ENCODE measurements around the gene SPINDOC. TPM values are rescaled to one million over a fixed set of nuclear protein-coding genes. Genes with fewer than 3 reads are reported as not detected.
A peak's percentile ranks its signal among the peaks of the same experiment; 100 is the strongest.
"Not testable (repeated sequence)": the region's sequence is repeated elsewhere in the genome, so short reads cannot be mapped to it uniquely, and the experiment has no call there.

Gene SPINDOC
- total RNA-seq, 2 donors from 2014 or later = 13.3 to 13.5 TPM

DNA sequence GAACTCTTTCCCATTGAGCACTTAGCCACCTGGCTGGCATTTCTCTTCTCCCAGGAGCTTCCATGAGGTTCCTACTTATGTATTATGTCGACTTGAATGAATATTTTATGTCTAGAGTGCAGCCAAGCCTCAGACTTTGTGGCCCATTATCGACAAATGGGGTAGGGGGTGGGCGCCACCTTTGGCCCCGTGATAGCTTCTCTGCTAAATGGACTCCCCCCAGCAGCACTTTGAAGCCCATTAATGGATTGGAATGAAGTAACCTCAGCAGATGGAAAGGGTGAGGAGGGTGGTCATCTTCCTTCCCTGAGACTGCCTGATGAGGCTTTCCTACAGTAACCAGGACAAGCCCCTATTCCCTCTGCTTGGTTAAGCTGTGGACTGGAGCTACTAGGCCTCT is 31.6 kb downstream of the SPINDOC start:
- no peak for ATAC-seq
- intact Hi-C loops (cut with DNase I) = loop anchor here in 1 of 2 donors (10.0 kb wide), 1 partner anchor 50 kb away; no protein-coding TSS in a partner anchor
- DNase-seq = no peak

GRCh38 chr11:63845303-63845702 is 32.0 kb downstream of the SPINDOC start:
- peak in 1 of 2 donors; percentile 80 for ATAC-seq
- no peak for DNase-seq
- intact Hi-C loops (cut with DNase I) = loop anchor here in 1 of 2 donors (10.0 kb wide), 1 partner anchor 49 kb away; no protein-coding TSS in a partner anchor

GRCh38 chr11:63845911-63846310 is 32.7 kb downstream of the SPINDOC start:
- no peak for DNase-seq
- intact Hi-C loops (cut with DNase I) = loop anchor here in 1 of 2 donors (10.0 kb wide), 1 partner anchor 49 kb away; no protein-coding TSS in a partner anchor
- ATAC-seq = no peak

DNA sequence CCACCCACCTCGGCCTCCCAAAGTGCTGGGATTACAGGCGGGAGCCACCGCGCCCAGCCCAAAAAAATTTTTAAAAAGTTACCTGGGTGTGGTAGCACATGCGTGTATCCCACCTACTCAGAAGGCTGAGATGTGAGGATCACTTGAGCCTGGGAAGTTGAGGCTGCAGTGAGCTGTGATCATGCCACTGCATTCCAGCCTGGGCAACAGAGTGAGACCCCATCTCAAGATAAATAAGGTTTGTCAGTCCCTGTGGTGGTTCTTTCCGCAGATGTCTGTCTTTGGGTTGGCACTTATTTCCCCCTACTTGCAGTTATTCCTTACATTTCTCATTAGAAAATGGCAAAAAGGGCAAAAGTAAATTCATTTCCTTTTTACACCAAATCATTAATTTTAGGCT is 33.6 kb downstream of the SPINDOC start:
- no peak for ATAC-seq
- intact Hi-C loops (cut with DNase I) = loop anchor here in 1 of 2 donors (10.0 kb wide), 1 partner anchor 48 kb away; no protein-coding TSS in a partner anchor

GRCh38 chr11:63847363-63847762 is 34.1 kb downstream of the SPINDOC start:
- ATAC-seq (no peak), DNase-seq (no peak)
- intact Hi-C loops (cut with DNase I) = loop anchor here in 1 of 2 donors (10.0 kb wide), 1 partner anchor 47 kb away; no protein-coding TSS in a partner anchor

More for the DNA sequence above, 33.6 kb downstream of the SPINDOC start:
- DNase-seq = no peak

DNA sequence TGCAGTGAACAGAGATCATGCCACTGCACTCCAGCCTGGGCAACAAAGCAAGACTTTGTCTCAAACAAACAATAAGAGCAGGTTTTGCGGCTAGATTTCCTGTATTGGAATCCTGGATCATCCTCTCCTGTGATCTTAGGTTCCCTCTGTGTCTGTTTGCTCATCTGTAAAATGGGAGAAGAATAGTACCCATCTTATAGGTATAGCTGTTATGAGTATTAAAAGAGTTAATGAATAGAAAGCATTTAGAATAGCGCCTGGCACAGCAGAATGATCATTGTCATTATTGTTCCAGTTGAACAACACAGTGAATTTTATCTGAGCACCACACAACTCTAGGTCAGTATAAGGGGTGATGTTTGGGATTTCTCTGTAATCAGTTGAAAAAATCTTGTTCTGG is 36.4 kb downstream of the SPINDOC start:
- no peak for DNase-seq
- intact Hi-C loops (cut with DNase I) = loop anchor here in 1 of 2 donors (10.0 kb wide), 1 partner anchor 45 kb away; no protein-coding TSS in a partner anchor
- no peak for ATAC-seq

DNA sequence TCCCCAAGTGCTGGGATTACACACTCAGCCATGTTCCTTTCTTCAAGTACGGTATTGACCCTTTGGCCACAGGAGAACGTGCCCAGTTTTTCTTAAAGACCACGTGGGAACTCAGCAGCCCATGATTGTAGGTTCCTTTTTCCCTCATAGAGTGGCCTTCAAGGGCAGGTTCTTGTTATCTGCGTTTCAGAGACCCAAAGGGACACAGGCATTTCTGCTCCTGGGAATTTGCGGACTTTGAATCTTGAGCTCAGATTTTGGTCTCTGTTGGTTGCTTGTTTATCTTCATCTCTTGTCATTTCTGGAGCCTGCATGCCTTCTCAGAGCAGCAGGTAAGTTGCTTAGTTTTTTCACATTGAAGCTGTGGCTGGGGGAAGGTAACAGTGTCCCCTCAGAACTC is 37.7 kb downstream of the SPINDOC start:
- no peak for DNase-seq

DNA sequence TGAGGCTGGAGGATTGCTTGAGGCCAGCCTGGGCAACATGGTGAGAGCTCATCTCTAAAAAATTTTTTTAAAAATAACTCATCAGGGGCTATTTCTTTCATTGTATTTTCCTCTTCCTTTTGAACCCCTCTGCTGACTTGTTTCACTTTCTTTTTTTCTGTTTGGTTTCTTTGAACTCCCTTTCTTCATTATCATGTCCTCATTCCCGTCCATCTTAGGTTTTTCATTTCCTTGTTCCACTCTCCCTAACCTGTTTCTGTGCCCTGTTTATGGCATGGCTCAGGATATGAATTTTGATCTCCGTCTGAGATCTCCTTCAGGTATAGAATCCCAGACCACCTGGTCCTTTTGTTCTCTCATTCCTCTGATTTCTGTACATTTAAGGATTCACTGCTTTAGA is 38.1 kb downstream of the SPINDOC start:
- DNase-seq = no peak
- ATAC-seq = no peak
- intact Hi-C loops (cut with DNase I) = no loop called here

More for the DNA sequence above, 37.7 kb downstream of the SPINDOC start:
- no peak for ATAC-seq
- intact Hi-C loops (cut with DNase I) = no loop called here

GRCh38 chr11:63853476-63853875 is 40.2 kb downstream of the SPINDOC start:
- ATAC-seq (no peak), DNase-seq (no peak)
- intact Hi-C loops (cut with DNase I) = no loop called here

- ATAC-seq (no peak), DNase-seq (no peak)
- intact Hi-C loops (cut with DNase I) = no loop called here
Measured at GRCh38 chr11:63854696-63855095, 41.4 kb downstream of the SPINDOC start.

DNA sequence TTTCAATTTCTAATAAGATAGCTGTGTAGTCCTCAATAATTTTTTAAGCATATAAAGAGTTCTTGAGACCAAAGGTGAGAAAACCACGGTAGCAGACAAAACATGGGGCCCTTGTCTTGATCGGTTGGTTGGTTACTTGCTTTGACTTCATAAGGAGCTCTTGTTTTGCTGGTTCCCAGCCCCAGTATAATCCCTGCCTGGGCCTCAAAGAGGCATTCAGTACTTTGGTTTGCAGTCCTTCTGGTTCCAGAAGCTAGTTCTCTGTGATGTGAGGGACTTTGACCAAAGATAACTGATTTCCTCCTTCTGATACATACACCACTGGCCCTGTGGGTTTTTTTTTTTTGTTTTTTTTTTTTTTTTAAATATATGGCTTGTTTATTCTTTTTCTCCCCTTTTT is 42.7 kb downstream of the SPINDOC start:
- DNase-seq = no peak
- ATAC-seq = no peak
- intact Hi-C loops (cut with DNase I) = no loop called here

DNA sequence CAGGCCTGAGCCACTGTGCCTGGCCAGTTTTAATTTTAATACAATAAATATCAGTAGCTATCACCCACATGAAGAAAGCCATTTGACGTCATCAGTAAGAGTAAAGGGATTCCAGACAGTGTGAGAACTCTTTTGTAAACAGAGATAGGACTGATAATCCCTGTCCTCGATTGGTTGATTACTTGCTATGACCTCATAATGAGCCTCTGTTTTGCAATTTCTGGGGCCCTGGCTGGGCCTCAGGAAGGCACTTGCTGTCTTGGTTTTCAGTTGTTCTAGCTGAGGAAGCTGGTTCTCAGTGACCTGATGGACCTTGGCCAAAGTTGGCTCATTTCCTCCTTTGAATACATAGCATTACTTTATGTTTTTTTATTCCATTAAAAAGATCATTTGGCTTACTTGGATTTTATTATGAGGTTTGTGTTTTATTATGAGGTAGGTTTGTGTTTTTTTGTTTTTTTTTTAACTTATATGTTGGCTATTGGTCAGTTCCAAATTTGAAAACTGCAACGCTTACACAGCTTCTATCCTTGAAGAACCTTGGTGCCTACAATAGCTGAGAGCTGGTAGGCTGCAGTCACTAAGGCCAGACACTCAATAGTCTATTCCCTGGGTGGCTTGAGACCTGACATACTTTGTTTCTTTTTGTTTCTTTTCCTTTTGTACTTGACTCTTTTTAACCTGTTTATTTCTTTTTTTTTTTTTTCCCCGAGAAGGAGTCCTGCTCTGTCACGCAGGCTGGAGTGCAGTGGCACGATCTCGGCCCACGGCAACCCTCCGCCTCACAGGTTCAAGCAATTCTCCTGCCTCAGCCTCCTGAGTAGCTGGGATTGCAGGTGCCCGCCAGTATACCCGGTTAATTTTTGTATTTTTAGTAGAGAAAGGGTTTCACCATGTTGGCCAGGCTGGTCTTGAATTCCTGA is 45.6 kb downstream of the SPINDOC start:
- ATAC-seq (peak; percentile 75 to 83), DNase-seq (peak; percentile 58)
- intact Hi-C loops (cut with DNase I) = no loop called here

DNA sequence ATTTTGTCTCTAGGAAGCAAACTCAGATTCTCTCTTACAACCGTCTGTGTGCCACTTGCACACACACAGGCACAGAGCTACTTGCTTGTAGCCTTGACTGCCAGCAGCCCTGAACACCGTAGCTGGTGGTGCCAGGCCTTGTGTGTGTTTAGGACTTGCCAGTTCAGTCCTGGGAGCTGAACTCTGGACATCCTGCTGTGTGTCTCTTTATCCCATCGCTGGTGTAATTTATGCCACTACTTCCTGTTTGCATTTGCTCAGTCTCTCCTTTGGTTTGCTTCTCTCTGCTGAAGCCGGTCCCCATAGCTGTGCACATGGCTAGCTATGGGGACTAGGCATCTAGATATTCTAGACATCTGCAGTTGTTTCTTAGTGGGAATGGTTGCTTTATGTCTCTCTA is 49.7 kb downstream of the SPINDOC start:
- ATAC-seq = no peak
- DNase-seq = no peak
- intact Hi-C loops (cut with DNase I) = no loop called here

DNA sequence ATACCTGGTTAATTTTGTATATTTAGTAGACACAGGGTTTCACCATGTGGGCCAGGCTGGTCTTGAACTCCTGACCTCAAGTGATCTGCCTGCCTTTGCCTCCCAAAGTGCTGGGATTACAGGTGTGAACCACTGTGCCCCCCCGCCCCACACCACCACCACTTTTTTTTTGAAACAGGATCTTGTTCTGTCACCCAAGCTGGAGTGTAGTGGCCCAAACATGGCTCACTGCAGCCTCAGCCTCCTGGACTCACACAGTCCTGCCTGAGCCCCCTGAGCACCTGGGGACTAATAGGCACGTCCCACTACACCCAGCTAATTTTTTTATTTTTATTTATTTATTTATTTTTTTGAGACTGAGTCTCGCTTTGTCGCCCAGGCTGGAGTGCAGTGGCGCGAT is 50.4 kb downstream of the SPINDOC start:
- ATAC-seq; DNase-seq; intact Hi-C loops (cut with DNase I): not testable (repeated sequence)

GRCh38 chr11:63866211-63866610 is 53.0 kb downstream of the SPINDOC start:
- DNase-seq = peak; percentile 69

GRCh38 chr11:63867511-63867910 is 54.3 kb downstream of the SPINDOC start:
- intact Hi-C loops (cut with DNase I) = no loop called here
- no peak for DNase-seq
- no peak for ATAC-seq

More at GRCh38 chr11:63866211-63866610, 53.0 kb downstream of the SPINDOC start:
- peak; percentile 19 to 22 for ATAC-seq
- intact Hi-C loops (cut with DNase I) = no loop called here

GRCh38 chr11:63868399-63869064 is 55.3 kb downstream of the SPINDOC start:
- ATAC-seq (no peak), DNase-seq (no peak)
- intact Hi-C loops (cut with DNase I) = no loop called here

DNA sequence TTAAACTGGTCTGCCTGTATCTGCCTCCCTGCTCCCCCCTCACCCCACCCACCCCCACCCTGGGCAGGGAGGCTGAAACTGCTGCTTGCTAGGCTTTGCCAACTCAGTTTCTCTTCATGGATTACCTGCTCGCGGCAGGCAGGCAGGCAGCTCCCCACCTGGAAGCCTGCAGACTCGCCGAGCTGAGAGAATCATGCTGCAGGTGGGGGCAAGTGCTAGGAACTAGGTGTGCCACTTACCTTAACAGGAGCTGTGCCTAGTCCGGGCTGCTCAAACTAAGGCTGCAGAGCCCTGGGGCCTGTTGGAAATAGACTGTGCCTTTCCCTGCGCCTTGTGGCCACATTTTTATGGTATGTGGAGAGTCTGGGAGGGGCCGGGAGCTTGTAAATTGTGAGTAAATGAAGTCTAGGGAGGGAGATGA is 55.9 kb downstream of the SPINDOC start:
- intact Hi-C loops (cut with DNase I) = no loop called here

DNA sequence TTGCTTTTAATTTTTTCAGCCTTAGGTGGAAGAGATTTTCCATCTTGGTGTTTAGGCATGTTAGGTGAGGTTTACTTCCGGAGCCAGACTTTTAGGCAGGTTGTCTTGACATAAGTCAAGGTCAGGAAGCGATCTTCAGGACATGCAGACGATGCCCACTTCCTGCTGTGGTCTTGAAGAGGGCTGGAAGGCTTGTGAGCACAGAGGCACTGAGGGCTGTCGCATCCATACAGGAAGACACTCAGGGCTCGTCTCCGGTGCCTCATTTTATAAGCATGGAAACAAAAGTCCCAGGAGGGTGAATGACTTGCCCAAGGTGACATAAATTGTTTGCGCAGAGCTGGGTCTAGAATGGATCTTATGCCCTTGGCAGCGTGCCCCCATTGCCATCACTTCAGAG is 56.4 kb downstream of the SPINDOC start:
- ATAC-seq (no peak), DNase-seq (no peak)
- intact Hi-C loops (cut with DNase I) = no loop called here

More for the DNA sequence above, 55.9 kb downstream of the SPINDOC start:
- no peak for ATAC-seq
- no peak for DNase-seq

All from left cardiac atrium (tissue), 4 donors.